Activated naive CD4-positive, alpha-beta T cell treated with anti-CD3 and anti-CD28 coated beads for 36 hours (primary cell): ENCODE data around the gene HLA-C. TPM values are rescaled to one million over a fixed set of nuclear protein-coding genes. Genes with fewer than 3 reads are reported as not detected.
A peak's percentile ranks its signal among the peaks of the same experiment; 100 is the strongest.
"Not testable (repeated sequence)": the region's sequence is repeated elsewhere in the genome, so short reads cannot be mapped to it uniquely, and the experiment has no call there.

Experiments
- CTCF ChIA-PET: fragments of 350-600 bp; sonication (Branson Sonifier 250); formaldehyde crosslinking; loops from one replicate; lab custom pipeline; 2021; ENCODE audit warnings: antibody characterized with exemption; lab: Charles Lee
- DNase-seq: peaks from one replicate; pipeline ENCODE4 v3.0.0-alpha.2; 2020
- H3K27ac Mint-ChIP-seq: one replicate; pipeline ENCODE4 v1.8.0; 2021; ENCODE audit warnings: mild to moderate bottlenecking, mixed read lengths
- H3K27me3 Mint-ChIP-seq: one replicate; pipeline ENCODE4 v1.8.0; 2021; ENCODE audit warnings: low read depth, mixed read lengths
- H3K36me3 Mint-ChIP-seq: one replicate; pipeline ENCODE4 v1.8.0; 2021; ENCODE audit warnings: low read depth, mixed read lengths
- H3K4me1 Mint-ChIP-seq: one replicate; pipeline ENCODE4 v1.8.0; 2021; ENCODE audit warnings: low read depth, mixed read lengths
- H3K4me3 Mint-ChIP-seq: one replicate; pipeline ENCODE4 v1.8.0; 2021; ENCODE audit warnings: mild to moderate bottlenecking, moderate library complexity, mixed read lengths
- H3K9me3 Mint-ChIP-seq: one replicate; pipeline ENCODE4 v1.8.0; 2021; ENCODE audit warnings: mixed read lengths
- intact Hi-C: fragments of 100-400 bp; cut with micrococcal nuclease; formaldehyde crosslinking; loops from one replicate; pipeline ENCODE4 v1.15.1; 2023
- total RNA-seq, 2 experiments: library from RNA; stranded (reverse); gene quantifications; one replicate each; pipeline ENCODE4 v1.2.3, GENCODE V29; 2021

The HLA-C gene
- total RNA-seq, 2 experiments from 2014 or later = 1,018 to 1,049 TPM

- H3K27ac Mint-ChIP-seq, H3K4me3 Mint-ChIP-seq, intact Hi-C loops, H3K9me3 Mint-ChIP-seq, CTCF ChIA-PET, H3K36me3 Mint-ChIP-seq, H3K27me3 Mint-ChIP-seq, H3K4me1 Mint-ChIP-seq, DNase-seq: not testable (repeated sequence)
These were observed 37.8 kb downstream of the HLA-C start for GRCh38 chr6:31234101-31234500.

GRCh38 chr6:31228476-31228875, 43.4 kb downstream of the HLA-C start:
- no peak overlapping the region for H3K27ac Mint-ChIP-seq
- no peaks in the 10 kb centered on the region for H3K27me3 Mint-ChIP-seq
- H3K36me3 Mint-ChIP-seq = no peaks in the 10 kb centered on the region
- DNase-seq = no peak
- H3K4me3 Mint-ChIP-seq = no peak overlapping the region
- intact Hi-C loops = no loop called here
- no peaks in the 10 kb centered on the region for H3K9me3 Mint-ChIP-seq
- CTCF ChIA-PET = interaction anchor here (0.7 kb wide), 1 partner anchor 9 kb away, joined by 3 read pairs; no protein-coding TSS in a partner anchor
- H3K4me1 Mint-ChIP-seq = no peaks in the 10 kb centered on the region

DNA sequence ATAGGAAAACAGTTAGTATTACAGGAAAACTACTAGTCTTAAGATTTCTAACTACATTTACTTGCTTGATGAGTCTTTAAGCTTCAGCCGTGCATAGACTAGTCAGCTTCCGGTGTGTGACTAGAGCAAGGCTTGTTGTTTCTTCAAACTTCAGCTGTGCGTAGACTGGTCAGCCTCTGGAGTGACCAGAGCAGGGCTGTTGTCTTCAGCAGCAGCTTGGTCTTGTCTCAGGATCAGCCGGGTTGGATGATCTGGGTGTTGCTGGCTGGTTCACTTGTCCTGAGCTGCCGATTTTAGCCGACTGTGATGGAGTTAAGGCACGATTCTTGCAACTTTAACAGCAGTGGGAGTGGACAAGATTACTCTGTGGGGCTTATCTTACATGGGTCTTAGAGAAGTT, 44.7 kb downstream of the HLA-C start:
- intact Hi-C loops = no loop called here
- Mint-ChIP-seq H3K36me3 (no peaks in the 10 kb centered on the region), H3K27ac (no peak overlapping the region), H3K27me3 (no peaks in the 10 kb centered on the region), H3K4me1 (no peaks in the 10 kb centered on the region), H3K4me3 (no peak overlapping the region), H3K9me3 (no peaks in the 10 kb centered on the region)
- DNase-seq = no peak
- CTCF ChIA-PET = interaction anchor here (0.9 kb wide), 1 partner anchor 133 kb away, joined by 3 read pairs; no protein-coding TSS in a partner anchor

- intact Hi-C loops = no loop called here
These were observed 46.2 kb downstream of the HLA-C start for GRCh38 chr6:31225735-31226134.

DNA sequence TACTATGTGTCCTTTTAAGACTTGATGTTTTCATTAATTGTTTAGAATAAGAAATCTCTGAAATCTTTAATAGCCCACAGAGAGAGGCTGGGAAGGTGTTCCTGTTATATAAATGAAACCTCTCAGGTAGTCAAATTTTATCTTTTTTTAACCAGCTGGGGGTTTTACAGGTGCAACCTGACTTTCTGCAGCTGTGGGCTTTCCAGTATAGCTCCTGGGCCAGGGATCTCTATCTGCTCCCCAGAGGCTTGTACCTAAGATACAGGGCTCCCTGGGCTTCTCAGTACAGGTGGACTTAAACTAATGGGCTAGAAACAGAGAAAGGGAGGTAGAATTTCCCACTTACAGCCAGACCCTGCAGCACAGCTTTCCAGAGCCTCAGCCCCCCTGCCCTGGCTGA, 49.4 kb downstream of the HLA-C start:
- intact Hi-C loops = no loop called here
- no peak for DNase-seq
- CTCF ChIA-PET = no interaction called here
- Mint-ChIP-seq H3K27ac (peak overlapping the region; percentile 31), H3K36me3 (no peaks in the 10 kb centered on the region), H3K9me3 (peaks cover under 1% of the 10 kb centered on the region), H3K27me3 (no peaks in the 10 kb centered on the region), H3K4me3 (no peak overlapping the region), H3K4me1 (no peaks in the 10 kb centered on the region)

More at GRCh38 chr6:31225735-31226134, 46.2 kb downstream of the HLA-C start:
- no peaks in the 10 kb centered on the region for H3K36me3 Mint-ChIP-seq
- H3K9me3 Mint-ChIP-seq = no peaks in the 10 kb centered on the region
- no peak overlapping the region for H3K27ac Mint-ChIP-seq
- H3K27me3 Mint-ChIP-seq = no peaks in the 10 kb centered on the region
- H3K4me1 Mint-ChIP-seq = no peaks in the 10 kb centered on the region
- CTCF ChIA-PET = no interaction called here
- H3K4me3 Mint-ChIP-seq = no peak overlapping the region
- DNase-seq = no peak

Other genes with a start within 250 kb of the HLA-C start
- gene C6orf15, start 159.5 kb downstream of the HLA-C start, total RNA-seq = not detected
- under 1 TPM; 0.29 to 0.40 TPM for gene PSORS1C1, start 157.3 kb downstream of the HLA-C start, total RNA-seq
- not detected for gene CDSN, start 151.6 kb downstream of the HLA-C start, total RNA-seq
- gene PSORS1C2, start 133.0 kb downstream of the HLA-C start, total RNA-seq = not detected
- 10 to 100 TPM; 40.0 to 44.5 TPM for gene CCHCR1, start 114.3 kb downstream of the HLA-C start, total RNA-seq
- 10 to 100 TPM; 72.0 to 73.3 TPM for gene TCF19, start 113.5 kb downstream of the HLA-C start, total RNA-seq
- gene POU5F1, start 101.4 kb downstream of the HLA-C start, total RNA-seq = under 1 TPM in 1 of 2 experiments, not detected in 1; 0.48 TPM
- gene HLA-B, start 85.1 kb upstream of the HLA-C start, total RNA-seq = 1,000 to 10,000 TPM; 3,225 to 3,295 TPM
- gene MICA, start 131.5 kb upstream of the HLA-C start, total RNA-seq = 10 to 100 TPM; 10.2 to 10.4 TPM
- 10 to 100 TPM; 21.4 to 22.6 TPM for gene MICB, start 226.1 kb upstream of the HLA-C start, total RNA-seq